NCI-H1092 (cell line): Measurements from ENCODE around the gene DHX35.
A peak's percentile ranks its signal among the peaks of the same experiment; 100 is the strongest.

Experiments used
- DNase-seq: peaks from one replicate; lab custom pipeline; 2025; lab: John Stamatoyannopoulos, UW

DHX35 gene

DNA sequence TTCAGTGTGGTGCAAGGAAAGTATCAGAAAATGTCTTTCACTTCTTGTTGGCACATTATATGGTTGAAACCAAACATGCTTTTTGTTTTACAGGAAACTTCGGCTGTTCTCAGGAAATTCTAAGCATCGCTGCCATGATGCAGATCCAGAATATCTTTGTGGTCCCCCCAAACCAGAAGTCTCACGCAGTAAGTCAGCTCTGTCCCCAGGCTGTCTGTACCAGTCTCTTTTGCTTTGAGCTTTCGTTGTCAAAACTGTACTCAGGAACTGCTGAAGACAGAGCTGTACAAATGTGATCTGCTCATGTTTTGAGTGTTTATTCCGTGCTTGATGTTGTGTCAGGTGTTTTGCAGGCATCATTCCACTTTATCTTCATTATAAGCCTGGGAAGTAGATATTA, 59.6 kb downstream of the DHX35 start:
- no peak for DNase-seq

- DNase-seq, result no peak
These were observed 63.7 kb downstream of the DHX35 start for GRCh38 chr20:39025883-39026282.

- DNase-seq, result no peak
These were observed 67.2 kb downstream of the DHX35 start for GRCh38 chr20:39029364-39029763.

DNA sequence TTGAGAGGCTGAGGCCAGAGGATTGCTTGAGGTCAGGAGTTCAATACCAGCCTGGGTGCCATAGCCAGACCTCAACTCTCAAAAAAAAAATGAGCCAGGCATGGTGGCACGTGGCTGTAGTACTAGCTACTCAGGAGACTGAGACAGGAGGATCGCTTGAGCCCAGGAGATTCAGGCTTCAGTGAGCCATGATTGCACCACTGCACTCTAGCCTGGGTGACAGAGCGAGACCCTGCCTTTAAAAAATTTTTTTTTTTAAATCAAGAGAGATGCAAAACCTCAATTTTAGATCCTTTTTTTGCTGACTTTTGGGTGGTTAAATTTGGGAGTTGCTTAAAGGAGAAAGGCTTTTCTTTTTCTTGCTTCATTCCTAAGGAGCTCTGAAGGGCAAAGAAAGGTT, 70.9 kb downstream of the DHX35 start:
- DNase-seq, result no peak

GRCh38 chr20:39036011-39036410, 73.9 kb downstream of the DHX35 start:
- no peak for DNase-seq

- DNase-seq, result no peak
These were observed 74.7 kb downstream of the DHX35 start for GRCh38 chr20:39036851-39037250.

DNA sequence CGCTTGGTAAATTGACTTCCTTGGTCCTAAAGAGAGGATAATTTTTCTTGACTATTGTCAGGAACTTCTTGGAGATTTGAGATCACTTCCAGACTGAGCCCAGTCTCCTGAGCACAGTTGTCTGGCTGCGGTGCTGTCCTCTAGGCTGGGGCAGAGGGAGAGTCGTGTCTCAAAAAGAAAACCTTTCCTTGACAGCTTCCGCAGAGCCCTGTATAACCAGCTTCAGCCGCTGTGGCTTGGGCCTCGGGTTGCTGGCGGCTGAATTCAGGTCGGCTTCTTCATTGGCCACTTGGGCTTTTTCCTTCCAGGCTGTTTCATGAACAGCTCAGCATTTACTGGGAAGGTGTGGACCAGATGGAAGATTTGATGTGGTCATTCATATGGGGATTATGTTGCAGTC, 75.9 kb downstream of the DHX35 start:
- no peak for DNase-seq

GRCh38 chr20:39038495-39038894, 76.4 kb downstream of the DHX35 start:
- DNase-seq, result no peak

DNA sequence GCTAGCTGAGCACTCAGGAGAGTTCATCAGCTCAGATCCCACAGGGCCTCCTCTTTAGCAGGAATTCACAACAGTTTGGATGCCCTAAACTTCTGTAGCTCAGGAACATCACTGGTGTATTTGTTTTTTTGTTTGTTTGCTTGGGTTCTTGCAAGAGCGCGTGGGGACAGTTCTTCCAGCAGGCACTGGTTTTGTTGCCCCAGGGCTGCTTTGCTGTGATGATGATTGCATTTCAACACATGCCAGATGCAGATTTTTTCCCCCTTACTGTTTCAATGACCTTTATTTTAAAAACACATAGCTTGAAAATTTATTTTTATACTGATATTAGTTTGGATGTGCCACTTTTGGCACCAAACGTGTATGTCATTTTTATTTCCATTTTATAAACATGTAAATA, 77.1 kb downstream of the DHX35 start:
- DNase-seq, result no peak

GRCh38 chr20:39040116-39040515, 78.0 kb downstream of the DHX35 start:
- DNase-seq, result no peak

DNA sequence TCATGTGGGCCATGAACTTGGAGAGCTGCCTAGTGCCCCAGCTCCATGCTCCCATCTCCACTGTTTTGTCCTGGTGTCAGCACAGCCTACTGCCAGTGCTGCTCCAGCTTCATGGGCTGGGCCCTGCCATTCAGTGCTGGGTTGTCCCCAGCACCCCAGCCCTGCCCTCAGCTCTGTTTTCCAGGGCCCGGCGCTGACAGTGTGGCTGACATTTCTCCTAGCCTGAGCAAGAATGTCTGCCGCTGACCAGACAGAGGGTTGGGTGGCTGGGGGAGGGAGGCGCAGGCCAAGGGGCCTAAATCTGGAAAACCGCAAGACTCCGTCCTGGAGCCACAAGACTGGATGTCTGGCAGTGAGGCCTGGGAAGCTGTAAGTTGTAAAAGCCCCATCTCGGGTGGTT, 78.9 kb downstream of the DHX35 start:
- DNase-seq, result no peak

GRCh38 chr20:39042279-39043150, 80.4 kb downstream of the DHX35 start:
- no peak for DNase-seq

DNA sequence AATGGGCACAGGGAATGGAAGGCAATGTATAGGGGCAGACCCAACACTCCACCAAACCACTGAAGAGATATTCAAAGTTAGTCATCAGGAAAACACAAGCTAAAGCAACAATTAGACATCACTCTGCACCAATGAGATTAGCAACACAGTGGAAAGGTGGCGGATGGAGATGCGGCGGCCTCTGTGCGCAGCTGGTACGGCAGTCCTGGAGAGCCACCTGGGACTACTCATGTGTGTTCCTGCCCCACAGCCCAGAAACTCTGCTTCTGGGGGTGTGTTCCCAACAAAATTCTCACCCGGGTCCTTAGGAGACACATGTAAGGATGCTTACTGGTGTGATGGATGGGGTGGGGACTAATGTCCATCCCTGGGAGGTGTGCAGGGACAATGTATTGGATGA, 82.4 kb downstream of the DHX35 start:
- no peak for DNase-seq

DNA sequence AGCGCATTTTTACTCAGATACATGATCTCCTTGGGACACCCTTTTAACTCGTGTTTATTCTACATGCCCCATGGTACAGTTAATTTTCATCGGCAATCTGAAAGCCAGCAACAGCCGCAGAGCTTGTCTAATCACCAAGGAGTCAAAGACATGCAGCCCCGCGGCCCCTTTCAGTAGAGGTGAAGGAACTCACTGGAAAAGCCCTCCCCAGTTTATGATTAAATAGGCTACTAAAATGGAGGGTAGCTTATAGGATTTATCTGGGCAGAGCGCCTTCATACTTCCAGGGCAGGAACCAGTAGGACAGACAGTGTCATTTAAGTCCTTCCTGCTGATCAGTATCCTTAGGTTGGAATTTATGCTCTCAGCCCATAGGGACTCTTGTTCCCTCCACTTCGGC, 83.5 kb downstream of the DHX35 start:
- DNase-seq, result no peak

GRCh38 chr20:39047417-39047985, 85.4 kb downstream of the DHX35 start:
- no peak for DNase-seq

DNA sequence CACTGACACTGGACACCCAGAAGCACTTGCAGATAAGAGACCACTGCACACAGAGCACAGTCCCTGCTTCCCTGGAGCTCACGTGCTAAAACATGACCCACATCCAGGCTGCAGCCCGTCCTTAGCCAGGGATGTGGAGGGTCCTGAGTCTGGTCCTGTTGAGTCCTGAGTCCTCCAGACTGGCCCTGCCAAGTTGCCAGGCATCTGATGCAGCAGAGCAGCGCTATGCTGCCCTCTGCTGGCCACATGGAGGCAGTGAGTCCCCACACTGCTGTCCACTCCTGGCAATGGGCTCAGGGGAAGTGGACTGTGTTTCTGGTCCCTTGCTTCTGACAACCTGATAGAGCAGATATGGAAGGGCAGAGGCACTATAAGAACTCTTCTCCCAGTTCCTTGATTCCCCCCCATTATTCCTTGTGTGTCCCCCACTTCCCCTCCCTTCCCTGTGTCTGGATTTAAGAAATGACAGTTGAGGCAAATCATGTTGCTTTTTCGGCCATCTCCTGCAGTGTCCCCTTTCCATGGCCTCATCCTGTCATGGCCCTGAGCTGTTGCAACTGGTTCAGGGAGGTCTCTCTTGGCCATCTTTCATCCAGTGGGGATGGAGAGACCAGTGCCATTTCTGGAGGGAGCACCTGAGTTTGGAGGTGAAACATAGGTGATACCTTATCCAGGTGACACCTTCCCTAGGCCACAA, 86.0 kb downstream of the DHX35 start:
- peak; percentile 69 for DNase-seq

GRCh38 chr20:39049148-39049547, 87.0 kb downstream of the DHX35 start:
- DNase-seq, result no peak

DNA sequence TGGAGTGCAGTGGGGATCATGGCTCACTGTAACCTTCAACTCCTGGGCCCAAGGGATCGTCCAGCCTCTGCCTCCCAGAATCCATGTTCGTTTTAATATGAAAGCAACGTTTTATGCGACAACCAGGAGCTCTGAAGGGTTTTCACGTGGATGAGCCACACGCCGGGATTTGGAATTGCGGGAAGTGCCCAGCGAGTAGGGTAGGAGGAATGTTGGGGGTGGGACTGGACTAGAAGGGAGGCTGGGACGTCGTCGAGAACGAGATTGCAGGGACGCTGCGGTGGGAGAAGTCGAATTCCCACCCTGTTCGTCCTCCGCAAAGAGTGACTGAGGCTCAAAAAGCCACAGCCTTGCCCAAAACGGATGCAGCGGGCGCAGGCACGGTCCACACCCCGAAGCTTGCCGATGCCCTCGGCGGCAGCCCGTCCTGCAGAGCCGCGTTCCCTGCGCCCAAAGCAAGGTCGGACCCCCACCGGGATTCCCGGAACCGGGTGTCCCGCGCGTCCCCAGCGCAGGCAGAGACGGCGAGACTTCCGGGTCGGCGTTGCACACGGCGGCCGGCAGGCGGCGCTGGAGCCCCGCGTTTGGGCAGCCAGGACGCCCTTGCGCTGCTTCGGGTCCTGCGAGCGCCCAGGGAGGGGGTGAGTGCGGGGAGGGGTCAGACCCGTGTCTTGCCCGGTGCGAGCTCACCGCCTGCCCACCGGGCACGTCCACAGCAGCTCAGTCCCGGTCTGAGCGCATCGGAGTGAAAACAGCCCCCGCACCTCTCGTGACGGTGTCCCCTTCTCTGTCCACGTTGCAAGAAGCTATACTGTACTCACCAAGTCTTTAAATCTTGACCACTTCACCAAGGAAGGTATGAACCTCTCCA, 87.8 kb downstream of the DHX35 start:
- DNase-seq, result peak; percentile 28

GRCh38 chr20:39050555-39050902, 88.4 kb downstream of the DHX35 start:
- DNase-seq, result no peak

- DNase-seq, result no peak
These were observed 90.5 kb downstream of the DHX35 start for GRCh38 chr20:39052676-39053075.

DNA sequence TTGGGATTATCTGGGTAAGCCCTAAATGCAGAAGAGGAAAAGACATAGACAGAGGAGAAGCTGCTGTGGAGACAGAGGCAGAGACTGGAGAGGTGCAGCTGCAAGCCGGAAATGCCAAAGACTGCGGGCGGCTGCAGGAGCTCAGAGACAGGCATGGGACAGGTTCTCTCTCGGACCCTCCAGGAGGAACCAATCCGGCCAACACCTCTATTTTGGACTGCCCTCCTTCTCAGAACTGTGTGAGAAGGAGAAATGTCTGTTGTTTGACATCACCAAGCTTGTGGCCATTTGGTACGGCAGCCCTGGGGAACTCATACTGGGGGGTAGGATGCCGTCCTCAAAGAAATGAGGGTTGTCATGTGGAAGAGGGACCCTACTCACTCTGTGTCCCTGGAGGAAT, 95.0 kb downstream of the DHX35 start:
- DNase-seq, result no peak

- DNase-seq, result no peak
These were observed 95.8 kb downstream of the DHX35 start for GRCh38 chr20:39057911-39058310.
